HCT116 (cell line): ENCODE measurements around the gene SLC25A41. TPM values are rescaled to one million over a fixed set of nuclear protein-coding genes. Genes with fewer than 3 reads are reported as not detected.

Experiments used
- ATAC-seq: fragments of 200-7000 bp; cut with Tn5 transposase; 2 replicates; pipeline ENCODE4 v1.9.1; 2020; ENCODE audit warnings: mild to moderate bottlenecking, moderate library complexity
- BruUV-seq: library from RNA; stranded (reverse); fragments of 400-500 nt; replicated peaks from 2 replicates; lab custom pipeline; 2021; lab: Mats Ljungman, UMichigan
- CTCF ChIA-PET: fragments of 300-600 bp; sonication (Branson Sonifier 250); formaldehyde crosslinking; loops from one replicate; lab custom pipeline; 2021; ENCODE audit warnings: antibody characterized with exemption; lab: Charles Lee
- POLR2A ChIA-PET: fragments of 300-600, 350-600 bp; sonication (Branson Sonifier 250); formaldehyde crosslinking; loops from one replicate; lab custom pipeline; 2021; ENCODE audit warnings: antibody characterized with exemption; lab: Charles Lee
- RAD21 ChIA-PET, 2 experiments: fragments of 300-600 bp; sonication (Branson Sonifier 250); formaldehyde crosslinking; loops; one replicate each; lab custom pipeline; 2023; ENCODE audit warnings: low total read pairs in 2 of 2; ENCODE audit not compliant: uncharacterized antibody in 2 of 2, unreplicated experiment in 2 of 2, low non-redundant PET in 1 of 2; lab: Charles Lee
- DNase-seq: peaks from one replicate; pipeline ENCODE4 v3.0.0-alpha.2; 2010; ENCODE audit warnings: low read depth, low spot score
- H2AFZ ChIP-seq: fragments of 200-600 bp; shearing (Covaris generic), sonication (generic); 2 replicates; pipeline ENCODE4 v1.6.1; 2017; ENCODE audit warnings: low read depth, mixed run types, mixed read lengths, antibody characterized with exemption, low read length; ENCODE audit not compliant: poor library complexity, severe bottlenecking
- H3K27ac ChIP-seq: 2 replicates; pipeline ENCODE4 v1.5.1; 2012; ENCODE audit warnings: low read depth, low read length
- H3K27me3 ChIP-seq: fragments of 200-600 bp; sonication (generic); 2 replicates; pipeline ENCODE4 v1.6.1; 2016; ENCODE audit warnings: mixed run types, low read length, mixed read lengths; ENCODE audit not compliant: insufficient read depth
- H3K36me3 ChIP-seq, 2 experiments: fragments of 200-500 bp in 1 of 2; fragments of 200-600 bp in 1 of 2; sonication (Bioruptor generic) in 1 of 2; sonication (generic) in 1 of 2; 2 replicates each; pipeline versions ENCODE4 v1.5.1 to v1.6.1; 2014 to 2016; ENCODE audit warnings: low read length in 2 of 2, inconsistent platforms in 1 of 2, mixed read lengths in 1 of 2, mixed run types in 1 of 2; ENCODE audit not compliant: insufficient read depth in 2 of 2, control insufficient read depth in 1 of 2
- H3K4me1 ChIP-seq, 2 experiments: fragments of 200-600 bp in 1 of 2; sonication (generic) in 1 of 2; 2 replicates each; pipeline versions ENCODE4 v1.5.1 to v1.6.1; 2012 to 2017; ENCODE audit warnings: low read length in 2 of 2, inconsistent platforms in 1 of 2, mild to moderate bottlenecking in 1 of 2, mixed read lengths in 1 of 2, mixed run types in 1 of 2, moderate library complexity in 1 of 2; ENCODE audit not compliant: insufficient read depth in 2 of 2, control insufficient read depth in 1 of 2
- H3K4me2 ChIP-seq: fragments of 200-600 bp; sonication (generic); 2 replicates; pipeline ENCODE4 v1.6.1; 2017; ENCODE audit warnings: mixed run types, low read length, mixed read lengths
- H3K4me3 ChIP-seq, 2 experiments: fragments of 200-600 bp in 1 of 2; sonication (generic) in 1 of 2; replicated peaks in 1 of 2; 2 replicates each; pipeline ENCODE4 v1.5.1; 2011 to 2016; ENCODE audit warnings: low read length in 2 of 2, control low read depth in 1 of 2, low read depth in 1 of 2, mild to moderate bottlenecking in 1 of 2, mixed read lengths in 1 of 2, mixed run types in 1 of 2
- H3K79me2 ChIP-seq: fragments of 200-600 bp; sonication (generic); 2 replicates; pipeline ENCODE4 v1.6.1; 2017; ENCODE audit warnings: mild to moderate bottlenecking, mixed run types, low read length, moderate library complexity, mixed read lengths; ENCODE audit not compliant: insufficient read depth
- H3K9ac ChIP-seq: fragments of 200-600 bp; sonication (generic); 2 replicates; pipeline ENCODE4 v1.6.1; 2016; ENCODE audit warnings: low read length, mixed read lengths
- H3K9me2 ChIP-seq: fragments of 200-600 bp; sonication (generic), shearing (Covaris generic); 2 replicates; pipeline ENCODE4 v1.6.1; 2017; ENCODE audit warnings: mixed run types, mild to moderate bottlenecking, moderate library complexity; ENCODE audit not compliant: insufficient read depth
- H3K9me3 ChIP-seq, 2 experiments: fragments of 200-500 bp in 1 of 2; fragments of 200-600 bp in 1 of 2; sonication (Bioruptor generic) in 1 of 2; sonication (generic) in 1 of 2; 2 replicates each; pipeline ENCODE4 v1.6.1; 2014 to 2017; ENCODE audit warnings: low read length in 2 of 2, mixed read lengths in 2 of 2, inconsistent platforms in 1 of 2, low read depth in 1 of 2, mild to moderate bottlenecking in 1 of 2, mixed run types in 1 of 2, moderate library complexity in 1 of 2; ENCODE audit not compliant: control insufficient read depth in 1 of 2, insufficient read depth in 1 of 2
- H4K20me1 ChIP-seq: fragments of 200-600 bp; sonication (generic), shearing (Covaris generic); 2 replicates; pipeline ENCODE4 v1.6.1; 2017; ENCODE audit warnings: mixed run types, mild to moderate bottlenecking, moderate library complexity; ENCODE audit not compliant: insufficient read depth
- JUND ChIP-seq: IDR thresholded peaks from 2 replicates; pipeline ENCODE4 v1.6.1; 2012
- TCF7L2 ChIP-seq: IDR thresholded peaks from 2 replicates; pipeline ENCODE4 v1.7.0; 2011; ENCODE audit warnings: borderline replicate concordance, inconsistent platforms; ENCODE audit not compliant: insufficient read depth, insufficient read length; ENCODE audit errors: extremely low read depth
- intact Hi-C: fragments of 100-400 bp; cut with micrococcal nuclease; formaldehyde crosslinking; loops from 2 replicates; pipeline ENCODE4 v1.10.0; 2022
- total RNA-seq: library from RNA; stranded (reverse); gene quantifications from one replicate; pipeline ENCODE4 v1.2.1, GENCODE V29; 2021; ENCODE audit not compliant: unreplicated experiment
- TF ChIP-seq, protein P1 (sequence below), 3 experiments: fragments of 200-600 bp in 1 of 3; sonication (generic) in 1 of 3; IDR thresholded peaks in 2 of 3; conservative IDR thresholded peaks in 1 of 3; 2 replicates each; pipeline ENCODE4 v1.5.1; 2012 to 2017; ENCODE audit warnings: low read depth in 2 of 3, low read length in 2 of 3, antibody characterized with exemption in 1 of 3, borderline replicate concordance in 1 of 3, control low read depth in 1 of 3, mild to moderate bottlenecking in 1 of 3, mixed read lengths in 1 of 3, mixed run types in 1 of 3, moderate library complexity in 1 of 3; ENCODE audit not compliant: insufficient read depth in 1 of 3

Gene SLC25A41
- total RNA-seq, 1 experiment from 2014 or later = 0.93 TPM

DNA sequence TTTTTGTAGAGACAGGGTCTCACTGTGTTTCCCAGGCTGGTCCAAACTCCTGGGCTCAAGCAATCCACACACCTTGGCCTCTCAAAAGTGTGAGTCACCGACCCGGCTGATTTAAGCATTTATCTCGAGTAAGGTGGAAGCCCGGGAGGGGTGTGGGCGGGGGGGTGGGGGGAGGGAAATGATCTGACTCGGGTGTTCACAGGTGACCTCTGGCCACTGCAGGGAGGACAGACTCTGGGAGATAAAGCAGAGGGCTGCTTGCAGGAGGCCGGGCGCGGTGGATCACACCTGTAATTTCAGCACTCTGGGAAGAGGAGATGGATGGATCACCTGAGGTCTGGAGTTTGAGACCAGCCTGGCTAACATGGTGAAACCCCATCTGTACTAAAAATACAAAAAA lies 40.1 kb upstream of the SLC25A41 start:
- BruUV-seq = no TSS peak
- H4K20me1 ChIP-seq = no peaks in the 10 kb centered on the region
- ChIA-PET CTCF (no interaction called here), POLR2A (no interaction called here), RAD21 (no interaction called here)
- H3K27me3 ChIP-seq = no peaks in the 10 kb centered on the region
- H3K4me2 ChIP-seq = no peak overlapping the region
- TF ChIP-seq JUND = no peak
- TF ChIP-seq, protein P1, sequence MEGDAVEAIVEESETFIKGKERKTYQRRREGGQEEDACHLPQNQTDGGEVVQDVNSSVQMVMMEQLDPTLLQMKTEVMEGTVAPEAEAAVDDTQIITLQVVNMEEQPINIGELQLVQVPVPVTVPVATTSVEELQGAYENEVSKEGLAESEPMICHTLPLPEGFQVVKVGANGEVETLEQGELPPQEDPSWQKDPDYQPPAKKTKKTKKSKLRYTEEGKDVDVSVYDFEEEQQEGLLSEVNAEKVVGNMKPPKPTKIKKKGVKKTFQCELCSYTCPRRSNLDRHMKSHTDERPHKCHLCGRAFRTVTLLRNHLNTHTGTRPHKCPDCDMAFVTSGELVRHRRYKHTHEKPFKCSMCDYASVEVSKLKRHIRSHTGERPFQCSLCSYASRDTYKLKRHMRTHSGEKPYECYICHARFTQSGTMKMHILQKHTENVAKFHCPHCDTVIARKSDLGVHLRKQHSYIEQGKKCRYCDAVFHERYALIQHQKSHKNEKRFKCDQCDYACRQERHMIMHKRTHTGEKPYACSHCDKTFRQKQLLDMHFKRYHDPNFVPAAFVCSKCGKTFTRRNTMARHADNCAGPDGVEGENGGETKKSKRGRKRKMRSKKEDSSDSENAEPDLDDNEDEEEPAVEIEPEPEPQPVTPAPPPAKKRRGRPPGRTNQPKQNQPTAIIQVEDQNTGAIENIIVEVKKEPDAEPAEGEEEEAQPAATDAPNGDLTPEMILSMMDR (IDR thresholded peaks at IDR 0.05 in 2 of 3, conservative IDR thresholded peaks at IDR 0.05 in 1 of 3; ENCODE audit: borderline replicate concordance in 1 of 3, insufficient read depth in 1 of 3, low read depth in 2 of 3, low read length in 2 of 3) = no peak
- no peak overlapping the region for H3K9ac ChIP-seq
- no peaks in the 10 kb centered on the region for H3K79me2 ChIP-seq
- H3K9me2 ChIP-seq = no peaks in the 10 kb centered on the region
- no peak overlapping the region for H3K27ac ChIP-seq
- intact Hi-C loops = no loop called here
- DNase-seq = no peak
- H2AFZ ChIP-seq = no peak overlapping the region
- peaks cover 8 to 27% of the 10 kb centered on the region in 2 experiments for H3K4me1 ChIP-seq
- H3K4me3 ChIP-seq = no peak overlapping the region
- no peaks in the 10 kb centered on the region for H3K36me3 ChIP-seq
- ATAC-seq = no peak
- no peaks in the 10 kb centered on the region for H3K9me3 ChIP-seq

DNA sequence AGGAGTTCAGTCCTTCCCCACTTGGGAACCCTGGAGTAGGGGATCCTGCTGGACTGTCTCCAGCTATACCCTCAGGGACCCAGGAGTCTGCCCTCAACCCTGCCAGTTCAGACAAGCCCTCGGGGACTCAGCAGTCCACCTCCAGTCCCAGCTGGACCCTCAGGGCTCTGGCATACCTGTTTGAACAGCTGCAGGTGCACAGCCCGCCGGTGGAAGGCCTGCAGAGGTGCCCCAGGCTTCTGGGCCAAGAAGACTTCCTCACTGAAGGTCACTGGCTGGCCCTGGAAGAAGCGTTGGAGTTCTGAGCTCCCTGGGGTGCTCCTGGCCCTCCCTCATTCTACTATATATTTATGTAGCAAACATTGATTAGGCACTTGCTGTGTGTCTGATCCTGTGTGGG lies 39.1 kb upstream of the SLC25A41 start:
- no peak for TF ChIP-seq TCF7L2
- intact Hi-C loops = no loop called here
- H3K9me2 ChIP-seq = no peaks in the 10 kb centered on the region
- no peak overlapping the region for H3K9ac ChIP-seq
- no peaks in the 10 kb centered on the region for H3K27me3 ChIP-seq
- no peaks in the 10 kb centered on the region for H3K9me3 ChIP-seq
- H3K36me3 ChIP-seq = no peaks in the 10 kb centered on the region; a peak in 1 of 4 replicates
- H3K79me2 ChIP-seq = no peaks in the 10 kb centered on the region
- H2AFZ ChIP-seq = no peak overlapping the region
- H3K27ac ChIP-seq = peak overlapping the region; percentile 8; the same call in 1 of the 2 replicates
- CTCF ChIA-PET = no interaction called here
- H3K4me3 ChIP-seq = no peak overlapping the region
- peak overlapping the region; percentile 11; the same call in 1 of the 2 replicates for H3K4me2 ChIP-seq
- peaks cover 8 to 27% of the 10 kb centered on the region in 2 experiments for H3K4me1 ChIP-seq
- no TSS peak for BruUV-seq
- POLR2A ChIA-PET = no interaction called here
- no peaks in the 10 kb centered on the region for H4K20me1 ChIP-seq
- RAD21 ChIA-PET = no interaction called here
- ATAC-seq (no peak), DNase-seq (no peak)
